Right kidney (tissue), 1 donor: ENCODE data around the gene PZP.
A peak's percentile ranks its signal among the peaks of the same experiment; 100 is the strongest.

ENCODE experiments used
- DNase-seq: peaks from one replicate; pipeline ENCODE4 v3.0.0-alpha.2; 2016

The PZP gene

GRCh38 chr12:9123781-9124382 lies 84.3 kb downstream of the PZP start:
- DNase-seq, result no peak

DNA sequence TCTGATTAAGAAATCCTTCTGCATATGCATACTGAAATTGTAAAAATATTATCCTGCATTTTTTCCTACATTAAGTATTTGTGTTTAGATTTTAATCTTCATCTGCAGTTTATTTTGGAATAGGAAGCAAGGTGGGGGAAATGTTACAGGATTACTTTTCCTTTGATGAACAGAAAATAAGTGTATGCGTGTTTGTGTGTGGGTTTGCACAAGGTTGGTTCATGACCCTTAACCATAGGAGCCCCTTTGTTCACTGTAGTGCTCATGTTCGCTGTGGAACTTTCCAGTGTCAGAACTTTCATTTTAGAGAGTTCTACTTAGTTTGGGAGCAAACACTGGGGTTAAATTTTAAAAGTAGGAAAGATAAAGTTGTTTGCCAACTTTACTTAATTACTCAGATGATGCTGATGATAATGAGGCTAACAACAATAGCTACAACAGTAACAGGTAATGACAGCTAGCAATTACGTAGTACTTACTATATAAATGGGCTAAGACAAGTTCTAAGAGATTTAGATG lies 86.0 kb downstream of the PZP start:
- no peak for DNase-seq

DNA sequence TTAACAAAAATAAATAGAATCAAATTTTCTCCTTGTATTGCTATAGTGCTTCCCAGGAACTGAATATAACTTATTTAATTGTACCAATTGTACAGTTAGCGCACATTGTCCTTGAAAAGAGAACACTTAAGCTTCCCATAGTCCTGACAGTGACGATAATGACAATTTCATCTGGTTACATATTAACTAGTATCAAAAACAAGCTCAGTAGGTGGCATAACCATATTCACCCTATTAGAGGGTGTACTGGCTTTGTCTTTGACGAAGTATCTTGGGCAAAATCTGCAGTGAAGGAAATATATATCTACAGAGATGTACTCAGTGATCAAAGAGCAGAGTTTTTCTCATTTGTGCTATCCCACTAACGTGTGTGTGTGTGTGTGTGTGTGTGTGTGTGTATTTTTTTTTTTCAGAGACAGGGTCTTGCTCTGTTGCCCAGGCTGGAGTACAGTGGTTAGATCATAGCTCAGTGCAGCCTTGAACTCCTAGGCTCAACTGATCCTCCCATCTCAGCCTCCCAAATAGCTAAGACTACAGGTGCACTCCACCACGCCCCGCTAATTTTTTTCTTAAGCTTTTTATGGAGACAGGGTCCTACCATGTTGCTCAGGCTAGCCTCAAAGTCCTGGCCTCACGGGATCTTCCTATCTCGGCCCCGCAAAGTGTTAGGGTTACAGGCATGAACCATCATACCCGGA lies 87.6 kb downstream of the PZP start:
- no peak for DNase-seq

DNA sequence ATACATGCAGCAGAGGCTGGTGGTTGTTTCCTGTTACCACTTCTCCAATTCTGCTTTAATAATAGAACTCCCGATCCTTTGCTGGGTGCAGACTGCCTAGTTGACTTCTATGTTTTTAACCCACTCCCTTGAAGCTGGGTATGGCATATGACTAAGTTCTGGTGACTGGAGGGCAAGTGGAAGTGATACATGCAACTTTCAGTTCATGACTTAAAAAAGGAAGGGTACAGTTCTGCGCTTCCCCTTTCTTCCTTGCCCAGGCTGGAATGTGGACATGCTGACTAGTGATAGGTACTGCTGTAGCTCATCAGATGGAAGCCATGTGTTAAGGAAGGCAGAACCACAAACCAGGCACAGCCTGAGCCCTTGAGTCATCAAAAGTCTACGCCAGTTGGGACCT lies 90.0 kb downstream of the PZP start:
- DNase-seq, result no peak

DNA sequence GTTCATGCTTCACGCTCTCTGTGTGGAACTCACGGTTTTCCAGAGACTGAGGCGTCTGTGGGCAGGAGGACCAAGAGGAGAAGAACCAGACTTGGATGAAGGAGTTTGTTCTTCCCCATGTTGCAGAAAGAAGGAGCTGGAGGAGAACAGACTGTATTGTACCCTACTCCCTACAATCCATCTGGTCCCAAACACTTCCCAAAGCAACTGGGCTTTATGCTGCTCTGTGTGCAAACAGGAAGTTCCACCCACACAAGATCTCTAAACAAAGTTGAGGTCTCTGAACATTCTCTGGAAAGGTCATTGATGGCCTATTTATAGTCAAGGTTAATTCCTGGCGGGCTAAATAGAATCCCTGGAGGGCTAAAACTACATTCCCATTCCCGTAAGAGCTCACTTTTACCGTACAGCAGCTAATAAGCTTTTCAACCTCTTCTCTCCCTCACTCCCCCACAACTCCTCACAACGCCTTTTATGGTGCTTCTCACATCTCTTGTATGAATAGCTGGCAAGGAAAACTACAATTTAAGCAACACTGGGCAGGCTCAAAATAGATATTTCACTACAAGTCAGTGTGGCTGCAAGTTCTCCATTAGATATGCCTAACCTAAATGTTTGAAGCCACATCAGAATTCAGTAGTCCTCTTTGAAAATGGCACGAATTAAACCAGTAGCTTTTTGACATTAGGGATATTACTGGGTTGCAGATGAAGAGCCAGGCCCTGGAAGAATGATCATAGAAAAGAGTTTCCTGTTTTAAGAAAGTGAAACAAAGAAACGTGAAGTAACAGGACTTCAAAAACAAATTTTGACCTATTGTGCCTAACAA lies 92.2 kb downstream of the PZP start, which contains the start of gene A2M:
A2M (minus strand) TSS at position 189 of the 829 bp plus-strand sequence; CDS start at position 119, 70 bp downstream.
- peak; percentile 29 for DNase-seq

- no peak for DNase-seq
These were observed 93.2 kb downstream of the PZP start for GRCh38 chr12:9114946-9115345.

GRCh38 chr12:9113987-9114309 lies 94.2 kb downstream of the PZP start:
- DNase-seq, result no peak

- DNase-seq, result no peak
These were observed 94.8 kb downstream of the PZP start for GRCh38 chr12:9113296-9113986.

DNA sequence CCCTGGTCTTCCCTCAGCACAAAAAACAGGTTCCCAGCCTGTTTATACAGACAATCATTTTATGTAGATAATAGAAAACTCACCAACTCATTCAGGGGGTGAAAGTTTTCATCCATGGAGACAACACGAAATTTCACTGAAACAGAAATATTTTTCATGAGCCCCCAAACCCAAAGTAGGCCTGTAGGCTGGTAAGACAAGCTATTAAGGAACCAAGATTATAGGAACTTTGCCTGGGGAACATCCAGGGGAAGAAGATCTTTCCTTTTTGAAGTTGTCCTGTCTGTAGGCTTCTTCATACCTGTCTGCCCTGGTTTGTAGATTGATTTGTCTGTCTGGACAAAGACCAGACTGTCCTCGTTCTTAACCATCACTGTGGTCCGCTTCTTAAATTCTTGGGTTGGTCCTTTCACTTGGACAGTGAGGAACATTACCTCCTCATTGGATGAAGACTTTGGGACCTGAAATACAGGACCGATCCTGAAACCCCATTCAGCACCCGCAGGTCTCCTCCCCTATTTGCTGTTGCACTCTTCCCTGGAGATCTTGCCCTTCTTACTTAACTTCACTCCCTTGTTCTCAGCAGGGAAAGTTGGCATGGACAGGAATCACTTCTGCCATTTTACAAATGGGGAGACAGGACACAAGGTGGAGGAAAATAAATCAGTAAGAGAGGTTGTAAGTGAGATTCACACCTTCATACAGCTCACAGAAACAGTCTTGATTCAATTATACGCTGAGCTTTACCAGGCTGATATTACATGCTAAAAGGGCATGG lies 95.9 kb downstream of the PZP start:
- DNase-seq, result no peak

DNA sequence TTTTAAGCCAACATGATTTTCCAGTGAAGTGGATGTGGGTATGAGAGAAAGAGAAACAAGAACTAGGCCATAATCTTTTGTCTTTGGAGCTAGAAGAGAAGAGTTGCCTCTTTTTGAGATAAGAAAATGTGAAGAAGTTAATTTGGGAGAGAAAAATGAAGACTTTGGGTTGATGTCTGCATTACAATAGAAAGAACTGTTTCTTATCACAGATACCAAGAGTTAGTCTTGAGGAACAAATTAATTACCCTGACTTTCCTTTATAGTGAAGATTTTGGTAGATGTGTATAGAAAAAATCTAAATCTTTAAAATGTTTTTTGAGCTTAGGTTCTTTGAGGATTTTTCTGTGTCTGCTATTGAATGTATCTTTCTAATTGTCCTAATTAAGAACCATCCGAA lies 96.7 kb downstream of the PZP start:
- DNase-seq, result no peak

DNA sequence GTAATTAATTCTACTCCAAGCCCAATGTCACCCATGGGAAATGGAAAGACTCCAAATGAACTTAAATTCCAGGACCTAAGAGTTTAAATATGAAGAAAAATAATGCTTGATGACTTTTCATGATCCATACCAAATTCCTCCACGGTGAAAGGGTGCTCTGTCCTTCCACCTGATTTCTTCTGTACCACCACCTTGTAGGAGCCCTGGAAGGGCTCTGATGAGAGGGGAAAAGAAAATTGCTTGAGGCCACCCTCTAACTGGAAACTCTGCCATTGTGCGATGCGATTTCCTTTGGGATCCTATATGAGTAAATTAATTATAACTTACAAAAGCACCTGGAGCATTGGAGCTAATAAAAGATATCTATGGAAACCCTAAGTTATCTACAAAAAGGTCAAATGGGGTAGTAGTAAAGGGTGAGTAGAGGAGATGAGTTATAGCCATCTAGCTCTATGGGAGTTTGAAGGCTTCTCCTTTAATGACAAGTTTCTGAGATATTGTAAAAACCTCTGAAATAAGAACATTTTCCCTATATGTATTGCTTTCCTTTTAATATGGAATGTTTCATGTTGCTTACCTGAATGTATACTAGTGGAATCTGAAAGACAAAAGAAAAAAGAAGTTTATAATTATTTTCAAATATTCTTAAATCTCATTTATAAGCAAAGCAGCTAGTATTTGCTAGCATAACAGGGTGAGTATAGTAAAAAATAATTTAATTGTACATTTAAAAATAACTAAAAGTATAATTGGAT lies 98.3 kb downstream of the PZP start:
- DNase-seq, result no peak

GRCh38 chr12:9109213-9109522 lies 99.0 kb downstream of the PZP start:
- DNase-seq, result no peak

- no peak for DNase-seq
These were observed 99.5 kb downstream of the PZP start for GRCh38 chr12:9108504-9109212.

DNA sequence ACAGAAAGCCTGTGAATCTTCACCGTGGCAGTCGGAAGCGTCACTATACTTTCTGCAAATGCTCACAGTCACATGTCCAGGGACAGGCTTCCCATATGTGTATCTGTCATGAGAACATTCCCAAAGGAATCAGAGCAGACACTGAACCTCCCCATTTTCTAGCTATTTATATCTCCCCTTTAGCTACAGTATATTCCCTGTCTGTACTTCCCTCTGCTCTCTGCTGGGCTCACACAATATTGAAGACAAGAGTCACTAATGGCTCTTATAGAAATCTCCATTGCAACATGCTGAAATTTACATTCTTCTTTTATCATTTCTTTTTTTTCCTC lies 100.7 kb downstream of the PZP start:
- no peak for DNase-seq

GRCh38 chr12:9106610-9107541 lies 101.3 kb downstream of the PZP start:
- no peak for DNase-seq

DNA sequence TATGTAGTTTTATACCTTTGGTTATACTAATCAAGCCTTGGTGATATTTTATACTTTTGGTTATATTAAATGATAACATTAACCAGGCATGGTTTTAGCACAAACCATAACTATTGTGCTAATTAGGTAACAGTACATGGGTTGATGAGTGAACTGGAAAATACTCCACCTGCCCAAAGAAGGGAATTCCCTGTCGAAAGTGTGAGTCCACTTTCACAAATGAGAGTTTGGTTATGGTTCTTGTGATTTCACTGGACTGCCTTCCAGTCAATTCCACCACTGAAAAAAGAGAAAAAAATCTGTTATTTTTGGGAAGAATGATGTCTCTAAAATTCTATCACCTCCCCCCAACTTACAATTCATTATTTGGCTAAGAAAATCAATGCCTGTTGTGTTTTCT lies 102.1 kb downstream of the PZP start:
- no peak for DNase-seq

GRCh38 chr12:9104767-9105423 lies 103.3 kb downstream of the PZP start:
- DNase-seq, result no peak

DNA sequence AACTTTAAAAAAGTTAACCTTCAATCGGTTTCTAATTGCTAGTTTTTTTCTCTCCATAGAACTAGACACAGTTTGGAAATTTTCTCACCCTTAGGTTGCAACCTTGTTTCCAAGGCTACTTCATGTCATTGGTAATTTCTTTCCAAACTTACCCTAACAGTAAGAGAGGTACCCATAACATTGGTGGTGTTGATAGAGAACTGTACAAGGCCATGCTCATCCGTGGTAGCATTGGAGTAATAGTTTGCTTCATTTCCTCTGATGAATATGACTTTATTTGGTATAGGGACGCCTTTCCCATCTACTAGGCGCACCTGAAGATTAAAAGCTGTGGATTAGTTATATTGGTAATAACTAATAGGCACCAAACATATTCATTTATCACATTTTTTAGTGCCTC lies 104.1 kb downstream of the PZP start:
- DNase-seq, result no peak
